Stimulated activated CD8-positive, alpha-beta memory T cell treated with anti-CD3 and anti-CD28 coated beads, Interleukin-4, amount 100 ng/mL, for 1 hour (primary cell): ENCODE data around the gene MYO1E.

Experiments
- DNase-seq, 2 donors: peaks; one replicate each; pipeline ENCODE4 v3.0.0-alpha.2; 2020; ENCODE audit warnings: low read depth in 2 of 2, low spot score in 1 of 2

The MYO1E gene

GRCh38 chr15:59096429-59096828, 276.2 kb downstream of the MYO1E start:
- DNase-seq: no peak

GRCh38 chr15:59094077-59094476, 278.6 kb downstream of the MYO1E start:
- DNase-seq: no peak

DNA sequence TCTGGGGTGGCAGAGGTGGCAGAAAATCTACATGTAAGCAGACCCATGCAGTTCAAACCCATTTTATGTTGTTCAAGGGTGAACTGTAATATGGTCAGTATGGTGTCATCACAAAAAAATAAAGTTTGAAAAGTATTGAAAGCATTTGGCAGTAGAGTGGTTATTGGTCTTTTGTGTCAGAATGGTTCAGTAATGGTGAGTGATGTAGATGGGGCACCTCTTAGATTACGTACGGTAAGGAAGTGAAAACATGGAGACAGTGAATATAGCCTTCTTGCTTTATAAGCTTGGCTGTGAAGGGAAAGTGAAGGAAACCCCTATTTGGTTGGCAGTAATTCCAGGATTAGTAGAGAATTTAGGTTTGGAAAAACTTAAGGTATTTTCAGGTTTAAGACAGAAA, 284.9 kb downstream of the MYO1E start:
- DNase-seq: no peak
